SJSA1 (cell line): ENCODE data around the gene C22orf23. TPM values are rescaled to one million over a fixed set of nuclear protein-coding genes. Genes with fewer than 3 reads are reported as not detected.
"Not testable (repeated sequence)": the region's sequence is repeated elsewhere in the genome, so short reads cannot be mapped to it uniquely, and the experiment has no call there.

Experiments
- DNase-seq, 2 experiments: peaks; one replicate each; pipeline ENCODE4 v3.0.0-alpha.2; 2015 to 2020; ENCODE audit warnings: low spot score in 2 of 2, low read depth in 1 of 2
- H3K27ac ChIP-seq: fragments of 250-450 bp; sonication (Bioruptor Pico); 2 replicates; pipeline ENCODE4 v1.5.1; 2020; ENCODE audit warnings: mild to moderate bottlenecking, moderate library complexity
- H3K27me3 ChIP-seq: fragments of 250-450 bp; sonication (Bioruptor Pico); replicated peaks from 2 replicates; pipeline ENCODE4 v1.5.1; 2020; ENCODE audit warnings: mild to moderate bottlenecking, moderate library complexity
- H3K36me3 ChIP-seq: fragments of 250-450 bp; sonication (Bioruptor Pico); 2 replicates; pipeline ENCODE4 v1.5.1; 2020; ENCODE audit warnings: mild to moderate bottlenecking
- H3K4me1 ChIP-seq: fragments of 250-450 bp; sonication (Bioruptor Pico); replicated peaks from 2 replicates; pipeline ENCODE4 v1.6.1; 2021; ENCODE audit warnings: mild to moderate bottlenecking
- H3K4me3 ChIP-seq: fragments of 250-450 bp; sonication (Bioruptor Pico); 2 replicates; pipeline ENCODE4 v1.5.1; 2020; ENCODE audit warnings: mild to moderate bottlenecking
- H3K9me3 ChIP-seq: fragments of 250-450 bp; sonication (Bioruptor Pico); replicated peaks from 2 replicates; pipeline ENCODE4 v1.5.1; 2020; ENCODE audit warnings: mild to moderate bottlenecking
- total RNA-seq: library from RNA; depleted of rRNA; stranded (reverse); fragments of >200 nt; shearing (Covaris generic); gene quantifications from 2 replicates; pipeline ENCODE4 v1.2.3, GENCODE V29; 2014

C22orf23 gene
- total RNA-seq, 1 experiment from 2014 or later = not detected

GRCh38 chr22:37954686-37955085 lies 1.3 kb upstream of the C22orf23 start:
- DNase-seq = no peak

GRCh38 chr22:37953062-37953436 lies 352 bp downstream of the C22orf23 start:
- H3K27ac ChIP-seq = no peak overlapping the region
- DNase-seq = no peak
- peak overlapping the region; percentile 86 for H3K4me3 ChIP-seq
- no peaks in the 10 kb centered on the region for H3K9me3 ChIP-seq
- no peaks in the 10 kb centered on the region for H3K27me3 ChIP-seq
- peaks cover 18% of the 10 kb centered on the region for H3K36me3 ChIP-seq
- H3K4me1 ChIP-seq = peaks cover 12% of the 10 kb centered on the region

More at GRCh38 chr22:37954686-37955085, 1.3 kb upstream of the C22orf23 start:
- peaks cover 12% of the 10 kb centered on the region for H3K4me1 ChIP-seq
- no peak overlapping the region for H3K27ac ChIP-seq
- H3K36me3 ChIP-seq = peaks cover 31% of the 10 kb centered on the region
- no peaks in the 10 kb centered on the region for H3K27me3 ChIP-seq
- no peaks in the 10 kb centered on the region for H3K9me3 ChIP-seq
- peak overlapping the region; percentile 86; the same call in 1 of the 2 replicates for H3K4me3 ChIP-seq

GRCh38 chr22:37952629-37953028 lies 772 bp downstream of the C22orf23 start:
- H3K27me3 ChIP-seq, H3K27ac ChIP-seq, H3K9me3 ChIP-seq, DNase-seq: not testable (repeated sequence)
- Histone ChIP-seq H3K4me3 (peak overlapping the region; percentile 86), H3K36me3 (peaks cover 16% of the 10 kb centered on the region), H3K4me1 (peaks cover 12% of the 10 kb centered on the region)

GRCh38 chr22:37951305-37951704 lies 2.1 kb downstream of the C22orf23 start:
- H3K9me3 ChIP-seq = no peaks in the 10 kb centered on the region
- H3K4me1 ChIP-seq = peaks cover 12% of the 10 kb centered on the region
- no peak overlapping the region for H3K4me3 ChIP-seq
- no peak overlapping the region for H3K27ac ChIP-seq
- H3K36me3 ChIP-seq = peaks cover 4% of the 10 kb centered on the region
- no peaks in the 10 kb centered on the region for H3K27me3 ChIP-seq
- no peak for DNase-seq

- H3K36me3 ChIP-seq = peaks cover 11% of the 10 kb centered on the region
- H3K9me3 ChIP-seq, H3K4me3 ChIP-seq, H3K27me3 ChIP-seq, H3K27ac ChIP-seq, DNase-seq, H3K4me1 ChIP-seq: not testable (repeated sequence)
Observed at GRCh38 chr22:37947142-37947795, 6.1 kb downstream of the C22orf23 start.

GRCh38 chr22:37944423-37944822 lies 9.0 kb downstream of the C22orf23 start:
- peaks cover 37% of the 10 kb centered on the region for H3K36me3 ChIP-seq
- H3K9me3 ChIP-seq = not testable (repeated sequence)

GRCh38 chr22:37943825-37944198 lies 9.6 kb downstream of the C22orf23 start:
- Histone ChIP-seq H3K36me3 (peaks cover 43% of the 10 kb centered on the region), H3K4me3 (no peak overlapping the region), H3K4me1 (no peaks in the 10 kb centered on the region), H3K27me3 (no peaks in the 10 kb centered on the region), H3K9me3 (no peaks in the 10 kb centered on the region), H3K27ac (no peak overlapping the region)
- no peak for DNase-seq

More at GRCh38 chr22:37944423-37944822, 9.0 kb downstream of the C22orf23 start:
- not testable (repeated sequence) for H3K4me3 ChIP-seq, H3K4me1 ChIP-seq, H3K27me3 ChIP-seq, DNase-seq, H3K27ac ChIP-seq

- Histone ChIP-seq H3K9me3 (no peaks in the 10 kb centered on the region), H3K4me1 (no peaks in the 10 kb centered on the region), H3K36me3 (peaks cover 47% of the 10 kb centered on the region), H3K27ac (no peak overlapping the region), H3K27me3 (no peaks in the 10 kb centered on the region), H3K4me3 (no peak overlapping the region)
- no peak for DNase-seq
Observed at GRCh38 chr22:37943136-37943824, 10.1 kb downstream of the C22orf23 start.

- Histone ChIP-seq H3K27ac (no peak overlapping the region), H3K36me3 (peaks cover 56% of the 10 kb centered on the region), H3K4me3 (no peak overlapping the region), H3K27me3 (no peaks in the 10 kb centered on the region), H3K9me3 (no peaks in the 10 kb centered on the region), H3K4me1 (no peaks in the 10 kb centered on the region)
- no peak for DNase-seq
Observed at GRCh38 chr22:37942133-37942532, 11.3 kb downstream of the C22orf23 start.

- Histone ChIP-seq H3K4me3 (no peak overlapping the region), H3K4me1 (no peaks in the 10 kb centered on the region), H3K27ac (no peak overlapping the region), H3K36me3 (peaks cover 67% of the 10 kb centered on the region), H3K27me3 (no peaks in the 10 kb centered on the region), H3K9me3 (no peaks in the 10 kb centered on the region)
- DNase-seq = no peak
Observed at GRCh38 chr22:37940698-37941376, 12.6 kb downstream of the C22orf23 start.

GRCh38 chr22:37933711-37934376 lies 19.6 kb downstream of the C22orf23 start:
- DNase-seq = peak; percentile 95 to 96
- Histone ChIP-seq H3K9me3 (no peaks in the 10 kb centered on the region), H3K27me3 (no peaks in the 10 kb centered on the region), H3K4me3 (no peak overlapping the region), H3K36me3 (peaks cover 82% of the 10 kb centered on the region), H3K27ac (peak overlapping the region; percentile 29), H3K4me1 (peaks cover 21% of the 10 kb centered on the region)

GRCh38 chr22:37932821-37933578 lies 20.4 kb downstream of the C22orf23 start:
- H3K27me3 ChIP-seq = no peaks in the 10 kb centered on the region
- no peak for DNase-seq
- H3K4me1 ChIP-seq = peaks cover 21% of the 10 kb centered on the region
- H3K9me3 ChIP-seq = no peaks in the 10 kb centered on the region
- H3K36me3 ChIP-seq = peaks cover 85% of the 10 kb centered on the region
- no peak overlapping the region for H3K4me3 ChIP-seq
- H3K27ac ChIP-seq = peak overlapping the region; percentile 29

- Histone ChIP-seq H3K27ac (no peak overlapping the region), H3K4me3 (no peak overlapping the region), H3K27me3 (no peaks in the 10 kb centered on the region), H3K36me3 (peaks cover 85% of the 10 kb centered on the region), H3K4me1 (peaks cover 21% of the 10 kb centered on the region), H3K9me3 (no peaks in the 10 kb centered on the region)
- DNase-seq = no peak
Observed at GRCh38 chr22:37932401-37932800, 21.0 kb downstream of the C22orf23 start.
